Large intestine (tissue), 3 donors: ENCODE data around the gene TELO2. TPM values are rescaled to one million over a fixed set of nuclear protein-coding genes. Genes with fewer than 3 reads are reported as not detected.

Experiments
- DNase-seq, 2 donors: peaks; one replicate each; pipeline versions ENCODE4 v3.0.0 to v3.0.0-alpha.2; 2013
- H3K27ac ChIP-seq: one replicate; pipeline ENCODE4 v1.5.1; 2013; ENCODE audit warnings: low read length
- H3K27me3 ChIP-seq: 2 replicates; pipeline ENCODE4 v1.6.1; 2013; ENCODE audit warnings: low read length; ENCODE audit not compliant: control insufficient read depth, insufficient read depth
- H3K36me3 ChIP-seq: 2 replicates; pipeline ENCODE4 v1.6.1; 2013; ENCODE audit warnings: low read length; ENCODE audit not compliant: control insufficient read depth, insufficient read depth
- H3K4me1 ChIP-seq: one replicate; pipeline ENCODE4 v1.6.1; 2013; ENCODE audit warnings: low read length; ENCODE audit not compliant: control insufficient read depth, insufficient read depth
- H3K4me3 ChIP-seq: one replicate; pipeline ENCODE4 v1.5.1; 2013; ENCODE audit warnings: low read length
- H3K9me3 ChIP-seq: one replicate; pipeline ENCODE4 v1.6.1; 2013; ENCODE audit warnings: mild to moderate bottlenecking, low read depth, low read length, moderate library complexity; ENCODE audit not compliant: control insufficient read depth
- WGBS: methylation state at CpG from one replicate; pipeline ENCODE4 v1.1.5; 2013; ENCODE audit warnings: low lambda C conversion rate; ENCODE audit not compliant: insufficient coverage; 5-methylcytosine and 5-hydroxymethylcytosine counted together
- polyA plus RNA-seq: library from polyadenylated mRNA; unstranded; fragments of 120-200 nt; gene quantifications from one replicate; pipeline ENCODE4 v1.2.1, GENCODE V29; 2013

Gene TELO2
- polyA plus RNA-seq, 1 donor = 50.1 TPM

DNA sequence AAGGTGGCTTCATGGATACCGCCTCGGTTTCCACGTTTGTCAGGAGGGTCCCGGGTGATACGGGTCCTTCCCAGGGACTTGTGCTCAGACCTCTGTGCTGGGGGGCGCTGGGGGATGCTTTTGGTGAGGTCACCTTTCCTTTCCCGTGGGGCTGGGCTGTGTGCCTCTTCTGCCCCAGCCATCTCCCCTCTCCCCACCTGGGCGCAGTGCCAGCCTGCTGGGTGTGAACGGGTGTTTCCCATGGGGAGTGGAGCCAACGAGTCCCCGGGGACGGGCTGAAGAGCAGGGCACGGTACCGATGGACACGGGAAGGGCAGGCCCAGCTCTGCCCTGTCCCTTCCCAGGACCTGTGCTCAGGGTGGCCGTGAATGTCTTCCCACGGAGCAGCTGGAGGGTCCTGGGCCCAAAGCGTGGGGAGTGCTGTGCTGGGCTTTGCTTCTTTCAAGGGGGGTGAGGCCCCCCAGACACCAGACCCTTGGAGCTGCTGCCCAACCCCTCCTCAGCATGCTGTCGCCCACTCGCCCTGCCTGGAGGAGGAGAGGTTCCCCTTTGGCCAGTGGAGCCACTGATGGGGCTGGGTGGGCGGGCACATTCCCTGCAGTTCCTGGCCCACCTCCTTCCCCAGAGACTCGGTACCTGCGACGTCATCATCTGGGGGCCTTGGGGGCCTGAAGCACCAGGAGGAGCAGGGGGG is 15.5 kb downstream of the TELO2 start:
- peaks cover 7% of the 10 kb centered on the region for H3K9me3 ChIP-seq
- no peaks in the 10 kb centered on the region for H3K4me1 ChIP-seq
- H3K4me3 ChIP-seq = no peak overlapping the region
- no peak for DNase-seq
- no peaks in the 10 kb centered on the region for H3K27me3 ChIP-seq
- peaks cover 44% of the 10 kb centered on the region for H3K36me3 ChIP-seq
- WGBS = no CpG with 5 or more reads among the region's 24 CpGs
- no peak overlapping the region for H3K27ac ChIP-seq

GRCh38 chr16:1509307-1510221 is 16.4 kb downstream of the TELO2 start:
- WGBS = no CpG with 5 or more reads among the region's 44 CpGs
- H3K36me3 ChIP-seq = peaks cover 42% of the 10 kb centered on the region
- H3K4me3 ChIP-seq = no peak overlapping the region
- no peak for DNase-seq
- H3K27me3 ChIP-seq = no peaks in the 10 kb centered on the region
- H3K4me1 ChIP-seq = no peaks in the 10 kb centered on the region
- H3K9me3 ChIP-seq = peaks cover 13% of the 10 kb centered on the region
- H3K27ac ChIP-seq = no peak overlapping the region

DNA sequence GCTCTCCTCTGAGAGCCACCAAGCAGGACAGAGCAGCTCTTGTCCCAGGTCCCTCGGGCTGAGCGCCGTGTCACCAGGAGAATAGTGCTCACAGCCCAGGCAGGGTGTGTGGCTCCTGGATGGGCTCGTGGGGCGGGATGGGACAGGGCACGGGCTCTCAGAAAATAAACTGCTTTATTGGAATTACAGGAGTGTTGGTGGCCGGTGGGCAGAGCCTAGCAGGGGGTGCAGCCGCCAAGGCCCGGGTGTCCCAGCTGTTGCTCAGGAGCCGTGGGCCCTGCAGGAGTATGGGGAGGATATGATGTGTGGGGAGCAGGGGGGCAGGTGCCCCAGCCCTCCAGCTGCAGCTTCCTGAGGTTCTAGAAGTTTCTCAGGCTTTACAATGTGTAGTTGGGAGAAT is 17.1 kb downstream of the TELO2 start:
- DNase-seq = no peak
- Histone ChIP-seq H3K4me1 (no peaks in the 10 kb centered on the region), H3K9me3 (peaks cover 17% of the 10 kb centered on the region), H3K36me3 (peaks cover 36% of the 10 kb centered on the region), H3K27me3 (no peaks in the 10 kb centered on the region), H3K27ac (no peak overlapping the region), H3K4me3 (no peak overlapping the region)
- WGBS = no CpG with 5 or more reads among the region's 10 CpGs

DNA sequence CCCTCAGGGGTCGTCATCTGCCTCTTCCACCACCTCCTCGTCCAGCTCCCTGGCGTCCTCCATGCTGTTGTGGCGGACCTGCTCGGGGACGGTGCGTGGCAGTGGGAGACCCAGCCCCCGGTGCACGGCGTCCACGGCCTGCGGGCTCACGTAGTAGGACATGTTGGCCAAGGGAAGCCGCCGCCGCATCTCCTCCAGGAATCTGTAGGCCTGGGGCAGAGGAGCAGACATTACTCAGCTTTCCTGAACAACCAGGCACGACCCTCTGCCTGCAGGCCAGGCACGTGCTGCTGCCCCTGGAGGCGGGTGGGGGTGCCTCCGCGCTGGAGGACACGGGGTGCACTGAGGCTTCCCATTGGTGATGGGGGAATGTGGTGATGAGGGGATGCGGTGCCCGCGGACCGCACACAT is 17.8 kb downstream of the TELO2 start:
- DNase-seq = no peak
- no peak overlapping the region for H3K4me3 ChIP-seq
- no CpG with 5 or more reads among the region's 26 CpGs for WGBS

GRCh38 chr16:1511662-1512569 is 18.8 kb downstream of the TELO2 start:
- no peak for DNase-seq
- peaks cover 17% of the 10 kb centered on the region for H3K9me3 ChIP-seq
- H3K4me3 ChIP-seq = no peak overlapping the region
- no peak overlapping the region for H3K27ac ChIP-seq
- H3K27me3 ChIP-seq = no peaks in the 10 kb centered on the region
- H3K4me1 ChIP-seq = no peaks in the 10 kb centered on the region
- H3K36me3 ChIP-seq = peaks cover 22% of the 10 kb centered on the region
- WGBS = 80% methylated on average over 1 of the region's 30 CpGs

More for the DNA sequence above, 17.8 kb downstream of the TELO2 start:
- Histone ChIP-seq H3K4me1 (no peaks in the 10 kb centered on the region), H3K36me3 (peaks cover 31% of the 10 kb centered on the region), H3K27ac (no peak overlapping the region), H3K27me3 (no peaks in the 10 kb centered on the region), H3K9me3 (peaks cover 17% of the 10 kb centered on the region)

DNA sequence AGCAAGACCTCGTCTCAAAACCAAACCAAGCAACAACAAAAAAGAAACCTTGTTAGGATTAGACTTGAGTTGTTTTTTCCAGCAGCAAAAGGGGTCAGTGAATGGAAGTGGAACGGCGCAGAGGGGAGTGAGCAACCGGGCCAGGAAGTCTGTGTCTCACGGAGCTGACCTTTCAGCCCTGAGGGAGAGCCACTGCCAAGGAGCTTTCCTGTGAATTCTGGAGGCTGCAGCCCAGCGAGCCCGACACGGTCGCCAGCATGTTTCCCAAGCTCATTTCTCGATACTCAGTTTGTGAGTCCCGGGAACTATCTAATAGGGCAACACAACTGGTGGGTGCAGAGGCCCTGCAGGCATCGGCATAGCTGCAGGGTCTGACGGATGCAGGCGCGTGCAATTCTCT is 19.6 kb downstream of the TELO2 start:
- Histone ChIP-seq H3K27ac (no peak overlapping the region), H3K4me1 (no peaks in the 10 kb centered on the region)

DNA sequence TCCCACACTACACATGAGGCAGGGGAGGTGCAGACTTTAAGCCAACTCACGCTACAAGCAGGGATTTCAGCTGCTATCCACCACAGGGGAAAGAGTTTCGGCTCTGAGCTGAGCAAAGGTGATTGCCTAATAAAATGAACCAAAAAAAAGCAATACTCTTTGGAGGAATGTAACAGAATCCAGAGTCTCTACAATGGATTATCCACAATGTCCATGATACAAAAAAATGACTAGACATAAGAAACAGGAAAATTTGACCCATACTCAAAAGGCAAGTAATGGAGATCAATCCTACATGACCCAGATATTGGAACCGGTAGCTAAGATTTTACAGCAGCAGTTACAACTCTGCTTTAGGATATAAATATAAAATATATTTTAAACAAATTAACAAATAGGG is 21.3 kb downstream of the TELO2 start:
- Histone ChIP-seq H3K9me3 (peaks cover 17% of the 10 kb centered on the region), H3K36me3 (peaks cover 22% of the 10 kb centered on the region), H3K27ac (no peak overlapping the region), H3K27me3 (no peaks in the 10 kb centered on the region), H3K4me3 (no peak overlapping the region), H3K4me1 (no peaks in the 10 kb centered on the region)
- WGBS = no CpG with 5 or more reads among the region's 3 CpGs
- no peak for DNase-seq

More for the DNA sequence above, 19.6 kb downstream of the TELO2 start:
- Histone ChIP-seq H3K9me3 (peaks cover 17% of the 10 kb centered on the region), H3K36me3 (peaks cover 18% of the 10 kb centered on the region), H3K4me3 (no peak overlapping the region), H3K27me3 (no peaks in the 10 kb centered on the region)
- no peak for DNase-seq
- no CpG with 5 or more reads among the region's 15 CpGs for WGBS

DNA sequence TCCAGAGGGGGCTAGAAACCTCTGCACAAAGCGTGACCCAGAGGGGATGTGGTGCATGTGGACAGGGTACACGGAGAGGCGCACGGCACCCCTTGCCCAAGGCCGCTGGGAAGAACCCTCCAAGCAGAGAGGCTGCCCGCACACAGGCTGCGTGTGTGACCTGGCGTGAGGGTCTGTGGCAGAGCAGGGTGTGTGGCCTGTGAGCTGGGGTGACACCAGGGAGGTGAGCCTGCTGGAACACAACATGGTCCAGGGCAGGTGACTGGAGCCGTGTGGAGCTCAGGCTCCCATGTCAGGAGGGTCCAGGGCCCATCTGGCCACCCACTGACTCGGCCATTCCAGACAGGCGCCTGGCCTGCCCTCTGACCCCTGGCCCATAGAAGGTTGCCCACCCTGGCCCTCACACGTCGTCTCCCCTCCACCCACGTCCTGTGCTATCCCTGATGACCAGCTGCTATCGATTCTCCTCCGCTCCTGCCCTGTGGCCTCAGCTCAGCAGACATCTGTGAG is 25.5 kb downstream of the TELO2 start:
- peaks cover 27% of the 10 kb centered on the region for H3K36me3 ChIP-seq
- WGBS = no CpG with 5 or more reads among the region's 16 CpGs
- peaks cover 10% of the 10 kb centered on the region for H3K9me3 ChIP-seq
- H3K27me3 ChIP-seq = no peaks in the 10 kb centered on the region
- H3K4me1 ChIP-seq = no peaks in the 10 kb centered on the region
- H3K4me3 ChIP-seq = no peak overlapping the region
- DNase-seq = no peak
- no peak overlapping the region for H3K27ac ChIP-seq

GRCh38 chr16:1519831-1520230 is 26.7 kb downstream of the TELO2 start:
- peaks cover 3% of the 10 kb centered on the region for H3K9me3 ChIP-seq
- WGBS = no CpG with 5 or more reads among the region's 17 CpGs

GRCh38 chr16:1520461-1520860 is 27.3 kb downstream of the TELO2 start:
- Histone ChIP-seq H3K27me3 (no peaks in the 10 kb centered on the region), H3K36me3 (peaks cover 29% of the 10 kb centered on the region), H3K4me1 (no peaks in the 10 kb centered on the region), H3K9me3 (no peaks in the 10 kb centered on the region), H3K4me3 (no peak overlapping the region), H3K27ac (no peak overlapping the region)
- no peak for DNase-seq
- WGBS = no CpG with 5 or more reads among the region's 19 CpGs

More at GRCh38 chr16:1519831-1520230, 26.7 kb downstream of the TELO2 start:
- H3K27me3 ChIP-seq = no peaks in the 10 kb centered on the region
- H3K4me3 ChIP-seq = no peak overlapping the region
- peaks cover 29% of the 10 kb centered on the region for H3K36me3 ChIP-seq
- H3K27ac ChIP-seq = no peak overlapping the region
- DNase-seq = no peak
- H3K4me1 ChIP-seq = no peaks in the 10 kb centered on the region
